Gastroesophageal sphincter (tissue), 3 donors: Measurements from ENCODE around the gene AXDND1.
"Not testable (repeated sequence)": the region's sequence is repeated elsewhere in the genome, so short reads cannot be mapped to it uniquely, and the experiment has no call there.

Source experiments
- CTCF ChIP-seq, 4 experiments: fragments of 200-600 bp in 2 of 4; fragments of 450-650 bp in 2 of 4; sonication (generic) in 1 of 4; IDR thresholded peaks; one replicate each; pipeline ENCODE4 v1.5.1; 2017 to 2019; ENCODE audit warnings: antibody characterized with exemption in 4 of 4, mild to moderate bottlenecking in 2 of 4, moderate library complexity in 2 of 4
- POLR2A ChIP-seq, 2 donors: fragments of 450-650 bp; IDR thresholded peaks; one replicate each; pipeline ENCODE4 v1.6.1; 2017; ENCODE audit warnings: antibody characterized with exemption in 2 of 2, mild to moderate bottlenecking in 2 of 2, moderate library complexity in 1 of 2
- POLR2AphosphoS5 ChIP-seq: sonication (generic); formaldehyde crosslinking; IDR thresholded peaks from one replicate; pipeline ENCODE4 v1.6.1; 2017; ENCODE audit warnings: antibody characterized with exemption

- not testable (repeated sequence) for TF ChIP-seq CTCF (IDR thresholded peaks at IDR 0.05); POLR2AphosphoS5; POLR2A (IDR thresholded peaks at IDR 0.05)
Measured at GRCh38 chr1:179361631-179362030, 4.1 kb upstream of the AXDND1 start.
